Measurements from ENCODE around the gene ANKRD44. TPM values are rescaled to one million over a fixed set of nuclear protein-coding genes. Genes with fewer than 3 reads are reported as not detected.

The ANKRD44 gene
- total RNA-seq, 1 experiment from 2014 or later, result 0.66 TPM

DNA sequence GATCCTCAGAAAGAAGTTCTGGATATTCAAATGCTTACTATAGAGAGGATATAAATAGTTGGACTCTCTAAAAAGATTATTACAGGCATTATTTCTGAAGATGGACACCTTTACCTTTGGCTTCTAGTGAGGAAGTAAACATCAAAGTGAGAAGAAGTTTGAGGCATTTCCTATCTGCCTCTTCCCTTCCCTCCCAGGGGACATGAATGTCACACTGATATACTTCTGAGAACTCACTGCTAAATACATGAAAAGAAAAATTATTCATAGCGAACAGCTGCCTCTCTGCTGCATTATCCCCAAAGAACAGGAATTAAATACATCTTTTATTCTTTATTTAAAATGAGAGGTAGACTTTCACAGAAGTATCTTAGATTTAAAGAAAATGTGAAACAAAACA lies 320.5 kb downstream of the ANKRD44 start:
- no peaks in the 10 kb centered on the region for H3K9me3 ChIP-seq
- H3K36me3 ChIP-seq, result no peaks in the 10 kb centered on the region
- DNase-seq, result no peak
- H3K4me3 ChIP-seq, result no peak overlapping the region
- no peaks in the 10 kb centered on the region for H3K27me3 ChIP-seq

DNA sequence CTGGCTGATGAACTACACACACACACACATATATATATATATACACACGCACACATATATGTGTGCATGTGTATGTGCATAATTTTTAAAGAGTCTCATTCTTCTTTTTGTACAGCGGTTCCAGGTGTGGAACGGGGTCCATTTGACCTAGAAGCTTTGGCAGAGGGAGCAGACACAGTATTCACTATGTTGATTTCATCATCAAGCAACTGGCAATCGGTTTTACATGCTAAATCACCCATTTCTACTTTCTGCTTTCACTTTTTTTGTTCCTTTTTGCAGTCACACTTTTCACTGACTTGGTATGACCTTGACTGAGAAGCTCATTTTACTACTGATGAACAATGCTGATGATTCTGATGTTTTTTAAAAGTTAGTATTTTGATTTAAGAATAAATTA lies 321.1 kb downstream of the ANKRD44 start:
- no peak for DNase-seq
- H3K4me3 ChIP-seq, result no peak overlapping the region
- no peaks in the 10 kb centered on the region for H3K36me3 ChIP-seq
- no peaks in the 10 kb centered on the region for H3K9me3 ChIP-seq
- H3K27me3 ChIP-seq, result no peaks in the 10 kb centered on the region

DNA sequence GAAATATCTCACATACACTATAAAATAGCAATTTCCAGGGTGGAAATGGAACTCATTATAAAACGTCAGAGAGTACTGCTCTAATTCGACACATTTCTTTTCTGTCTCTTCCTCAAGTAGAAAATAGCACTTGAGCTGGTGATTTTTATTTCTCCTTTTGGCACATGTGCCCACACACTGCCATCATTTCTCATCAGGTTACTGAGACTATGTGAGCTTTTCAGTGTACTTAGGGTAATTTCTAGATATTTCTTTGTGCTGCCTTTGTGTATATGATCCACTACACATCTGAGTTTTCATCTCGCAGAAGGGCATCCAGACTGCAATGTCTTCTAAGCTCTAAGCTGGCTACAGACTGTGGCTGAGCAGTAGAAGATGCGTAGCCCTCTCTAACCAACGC lies 321.9 kb downstream of the ANKRD44 start:
- H3K36me3 ChIP-seq, result no peaks in the 10 kb centered on the region
- no peaks in the 10 kb centered on the region for H3K27me3 ChIP-seq
- H3K4me3 ChIP-seq, result no peak overlapping the region
- no peaks in the 10 kb centered on the region for H3K9me3 ChIP-seq
- no peak for DNase-seq

DNA sequence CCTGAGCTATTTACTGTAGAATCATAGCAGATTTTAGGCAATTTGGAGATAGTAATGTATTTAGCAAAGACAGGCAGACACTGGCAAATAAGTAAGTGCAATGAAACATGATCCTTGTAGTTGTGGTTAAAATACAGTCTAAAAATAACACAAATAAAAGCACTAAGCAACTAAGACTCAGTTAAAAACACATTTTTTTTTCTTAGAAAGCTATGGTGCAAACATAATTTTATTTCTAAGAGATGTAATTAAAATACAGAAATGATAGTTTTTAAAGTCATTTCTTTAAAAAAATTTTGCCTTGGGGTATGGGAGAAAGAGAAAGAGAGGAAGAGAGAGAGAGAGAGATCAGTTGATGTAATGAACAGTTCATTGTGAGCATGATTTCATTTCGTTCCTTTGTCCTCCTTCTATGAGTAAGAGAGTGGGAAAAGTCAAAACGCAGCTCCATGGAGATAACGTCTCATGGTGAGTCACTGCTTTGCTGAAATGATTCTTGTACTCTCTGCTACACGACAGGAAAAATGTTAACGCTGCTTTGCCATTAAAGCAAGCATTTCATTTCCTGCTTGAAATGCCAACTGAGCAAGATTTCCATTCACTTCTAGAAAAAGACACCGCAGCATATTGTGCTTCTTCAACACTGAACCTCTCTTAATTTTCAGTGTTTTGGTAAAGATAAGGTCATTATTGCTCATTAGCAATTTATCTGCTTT lies 322.8 kb downstream of the ANKRD44 start:
- peak; percentile 69 for DNase-seq
- Histone ChIP-seq H3K4me3 (peak overlapping the region; percentile 22), H3K36me3 (no peaks in the 10 kb centered on the region), H3K27me3 (no peaks in the 10 kb centered on the region), H3K9me3 (no peaks in the 10 kb centered on the region)

DNA sequence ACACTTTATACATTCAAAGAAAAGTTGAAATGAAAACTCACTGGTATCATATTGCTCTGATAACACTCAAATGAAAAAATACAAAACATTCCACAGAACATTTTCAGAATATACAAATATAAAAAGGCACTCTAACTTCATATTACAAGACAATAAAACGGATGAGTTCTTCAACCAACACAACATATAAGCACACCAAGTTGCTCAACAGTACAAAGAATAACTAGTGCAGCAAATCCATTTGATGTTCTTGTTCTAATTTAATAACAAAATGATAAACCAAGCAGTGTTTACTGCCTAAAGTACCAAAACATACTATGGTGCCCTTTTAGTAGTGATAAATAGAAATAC lies 323.3 kb downstream of the ANKRD44 start:
- Histone ChIP-seq H3K27me3 (no peaks in the 10 kb centered on the region), H3K9me3 (no peaks in the 10 kb centered on the region), H3K4me3 (peak overlapping the region; percentile 22), H3K36me3 (no peaks in the 10 kb centered on the region)
- no peak for DNase-seq

DNA sequence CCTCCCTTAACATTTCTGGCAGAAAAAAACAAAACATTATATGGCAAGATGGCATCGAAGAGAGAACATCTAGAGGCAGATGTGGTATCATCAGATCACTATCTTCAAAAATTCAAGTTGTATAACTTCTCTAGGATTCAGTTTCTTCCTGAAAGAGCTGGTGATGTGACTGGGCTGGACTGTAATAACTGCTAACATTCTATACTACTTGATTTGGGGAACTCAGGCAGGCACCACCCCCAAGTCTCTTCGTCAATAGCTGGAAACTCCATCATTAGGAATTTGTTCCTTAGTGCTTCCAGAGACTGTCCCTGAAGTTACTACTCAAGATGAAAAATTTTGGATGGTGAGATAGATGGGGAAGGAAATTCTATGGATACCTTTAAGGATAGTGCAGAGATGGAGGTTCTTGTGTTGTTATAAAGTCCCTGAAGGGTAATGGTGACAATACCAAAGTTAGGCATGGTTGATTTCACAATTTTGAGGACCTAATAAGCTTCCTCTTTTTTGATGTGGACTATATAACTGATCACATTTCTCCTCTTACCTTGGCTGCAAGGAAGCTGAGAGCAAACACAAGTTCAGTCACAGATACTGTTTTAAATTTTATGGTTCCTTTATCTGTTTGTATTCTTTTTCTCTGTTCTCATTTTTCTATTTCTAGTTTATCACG lies 324.9 kb downstream of the ANKRD44 start:
- Histone ChIP-seq H3K9me3 (no peaks in the 10 kb centered on the region), H3K36me3 (no peaks in the 10 kb centered on the region), H3K27me3 (no peaks in the 10 kb centered on the region), H3K4me3 (no peak overlapping the region)
- no peak for DNase-seq

DNA sequence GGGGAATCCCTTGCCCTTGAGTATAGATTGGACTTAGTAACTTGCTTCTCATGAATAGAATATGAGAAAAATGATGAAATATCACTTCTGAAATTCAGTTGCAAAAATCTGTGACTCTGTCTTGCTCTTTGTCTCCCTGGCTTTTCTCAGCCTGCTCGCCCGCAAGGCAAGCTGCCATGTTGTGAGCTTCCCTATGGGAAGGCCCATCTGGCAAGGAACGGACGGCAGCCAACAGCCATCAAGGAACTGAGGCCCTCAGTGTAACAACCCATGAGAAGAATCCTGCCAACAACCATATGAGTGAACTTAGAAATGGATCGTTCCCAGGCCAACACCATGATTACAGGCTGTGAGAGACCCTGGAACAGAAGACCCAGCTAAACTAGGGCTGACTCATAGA lies 325.7 kb downstream of the ANKRD44 start:
- Histone ChIP-seq H3K4me3 (no peak overlapping the region), H3K27me3 (no peaks in the 10 kb centered on the region), H3K36me3 (no peaks in the 10 kb centered on the region), H3K9me3 (no peaks in the 10 kb centered on the region)
- no peak for DNase-seq

DNA sequence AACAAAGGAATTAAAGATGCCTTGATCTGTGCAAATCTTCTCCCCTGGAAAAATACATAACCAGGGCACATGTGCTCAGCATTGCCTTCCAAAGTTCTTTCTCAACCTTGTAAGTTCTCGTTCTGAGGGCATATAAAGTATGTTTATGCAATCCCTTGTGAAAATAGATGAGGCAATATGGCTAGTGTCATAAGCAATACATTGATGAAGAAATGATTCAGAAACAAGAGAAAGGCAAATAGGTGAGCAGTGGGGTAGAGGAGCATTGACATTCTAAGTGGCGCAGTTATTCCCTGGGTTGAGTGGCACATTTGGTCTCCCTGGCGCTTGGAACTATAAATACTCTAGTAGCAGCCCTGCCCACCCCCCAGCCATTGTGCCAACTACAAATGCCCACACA lies 326.6 kb downstream of the ANKRD44 start:
- Histone ChIP-seq H3K27me3 (no peaks in the 10 kb centered on the region), H3K4me3 (no peak overlapping the region), H3K36me3 (no peaks in the 10 kb centered on the region), H3K9me3 (no peaks in the 10 kb centered on the region)
- no peak for DNase-seq

DNA sequence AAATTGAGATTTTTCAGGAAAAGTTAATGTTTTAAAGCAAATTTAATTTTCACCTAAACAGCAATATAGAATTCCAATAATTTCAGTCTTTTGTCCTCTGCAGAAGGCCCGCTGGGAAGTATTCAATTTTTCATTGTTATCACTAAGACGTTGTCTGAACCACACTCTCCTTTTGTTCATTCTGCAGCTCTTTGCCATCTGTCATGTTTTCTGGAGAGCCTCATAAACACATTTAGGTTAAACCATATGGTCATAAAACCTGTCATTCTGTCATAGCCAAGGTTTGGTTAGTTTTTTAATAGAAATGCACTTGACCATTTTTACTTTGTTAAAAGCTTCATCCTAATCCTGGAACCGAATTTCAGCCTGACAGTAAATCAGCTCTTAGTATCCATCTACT lies 330.1 kb downstream of the ANKRD44 start:
- H3K9me3 ChIP-seq, result no peaks in the 10 kb centered on the region
- no peaks in the 10 kb centered on the region for H3K27me3 ChIP-seq
- no peak for DNase-seq
- no peak overlapping the region for H3K4me3 ChIP-seq
- H3K36me3 ChIP-seq, result no peaks in the 10 kb centered on the region

DNA sequence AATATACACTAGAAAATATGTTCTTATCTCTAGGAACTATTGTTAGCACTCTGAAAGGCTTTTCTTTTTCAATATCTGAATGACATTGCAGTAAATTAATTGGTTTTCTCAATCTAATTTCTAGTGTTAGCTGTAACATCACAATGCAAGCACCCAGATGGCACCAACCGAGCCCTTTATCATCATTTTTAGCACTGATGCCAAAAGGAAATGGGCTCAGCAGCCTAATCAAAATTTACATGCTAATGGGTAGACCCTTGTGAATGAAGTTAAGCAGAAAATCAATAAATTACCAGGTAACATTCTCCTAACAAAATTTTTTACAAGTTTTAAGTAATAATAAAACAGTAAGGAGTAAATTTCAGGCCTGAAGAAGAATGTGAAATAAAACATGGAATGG lies 330.6 kb downstream of the ANKRD44 start:
- H3K9me3 ChIP-seq, result no peaks in the 10 kb centered on the region
- H3K4me3 ChIP-seq, result no peak overlapping the region
- H3K36me3 ChIP-seq, result no peaks in the 10 kb centered on the region
- DNase-seq, result no peak
- H3K27me3 ChIP-seq, result no peaks in the 10 kb centered on the region

DNA sequence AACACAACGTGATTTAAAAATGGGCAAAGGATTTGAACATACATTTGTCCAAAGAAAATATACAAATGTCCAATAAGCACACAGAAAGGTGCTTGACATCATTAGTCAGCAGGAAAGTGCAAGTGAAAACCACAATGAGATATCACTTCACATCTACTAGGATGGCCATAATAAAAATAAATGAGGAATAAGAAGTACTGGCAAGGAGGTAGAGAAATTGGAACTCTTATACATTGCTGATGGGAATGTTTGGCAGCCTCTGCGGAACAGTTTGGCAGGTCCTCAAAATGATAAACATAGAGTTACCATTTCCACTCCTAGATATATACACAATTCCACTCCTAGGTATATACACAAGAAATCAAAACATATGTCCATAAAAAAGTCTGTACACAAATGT lies 333.1 kb downstream of the ANKRD44 start:
- H3K27me3 ChIP-seq, result no peaks in the 10 kb centered on the region
- H3K36me3 ChIP-seq, result no peaks in the 10 kb centered on the region
- no peak overlapping the region for H3K4me3 ChIP-seq
- DNase-seq, result peak; percentile 39
- no peaks in the 10 kb centered on the region for H3K9me3 ChIP-seq

DNA sequence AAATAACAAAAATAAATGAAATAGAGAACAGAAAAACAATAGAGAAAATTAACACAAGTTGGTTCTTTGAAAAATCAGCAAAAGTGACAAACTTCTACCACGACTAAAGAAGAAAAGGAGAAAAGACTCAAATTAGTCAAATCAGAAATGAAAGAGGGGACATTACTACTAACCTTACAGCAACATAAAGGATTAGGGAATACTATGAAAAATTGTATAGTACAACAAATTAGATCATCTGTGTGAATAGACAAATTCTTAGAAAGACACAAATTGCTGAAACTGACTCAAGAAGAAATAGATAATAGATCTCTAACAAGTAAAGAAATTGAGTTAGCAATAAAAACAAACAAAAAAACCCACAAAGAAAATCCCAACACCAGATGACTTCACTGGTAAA lies 335.6 kb downstream of the ANKRD44 start:
- Histone ChIP-seq H3K27me3 (no peaks in the 10 kb centered on the region), H3K9me3 (no peaks in the 10 kb centered on the region), H3K36me3 (no peaks in the 10 kb centered on the region), H3K4me3 (no peak overlapping the region)
- no peak for DNase-seq

DNA sequence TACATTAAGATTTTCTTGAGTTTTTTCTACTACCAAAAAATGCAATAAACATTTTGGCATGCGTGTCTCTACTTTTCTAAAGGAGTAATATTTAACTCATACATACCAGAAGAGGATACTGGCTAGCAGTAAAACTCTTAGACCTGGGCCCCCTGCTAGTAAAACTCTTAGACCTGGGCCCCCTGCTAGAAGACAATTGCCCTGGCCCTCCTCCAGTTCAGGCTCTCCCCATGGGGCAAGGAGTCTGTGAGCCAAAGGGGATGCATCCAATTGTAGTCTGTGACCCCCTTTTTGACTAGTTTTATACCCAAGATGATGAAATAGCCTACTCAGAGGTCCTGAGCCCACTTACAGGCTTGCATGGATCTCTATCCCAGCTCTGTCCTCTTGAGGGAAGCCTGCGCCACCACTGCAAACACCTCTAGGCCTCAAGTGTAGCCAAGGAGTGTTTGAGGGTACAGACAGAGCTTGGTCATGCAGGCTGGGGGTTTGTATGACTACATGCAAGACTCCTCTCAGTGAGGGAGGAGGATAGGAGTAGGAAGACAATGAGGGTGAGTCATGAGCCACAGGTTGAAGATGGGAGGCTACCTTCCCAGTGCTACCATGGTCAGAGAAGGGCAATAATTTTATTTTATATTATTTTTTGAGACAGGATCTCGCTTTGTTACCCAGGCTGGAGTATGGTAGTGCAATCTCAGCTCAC lies 338.9 kb downstream of the ANKRD44 start:
- H3K27me3 ChIP-seq, result no peaks in the 10 kb centered on the region
- H3K4me3 ChIP-seq, result no peak overlapping the region
- DNase-seq, result no peak
- H3K36me3 ChIP-seq, result no peaks in the 10 kb centered on the region
- no peaks in the 10 kb centered on the region for H3K9me3 ChIP-seq

DNA sequence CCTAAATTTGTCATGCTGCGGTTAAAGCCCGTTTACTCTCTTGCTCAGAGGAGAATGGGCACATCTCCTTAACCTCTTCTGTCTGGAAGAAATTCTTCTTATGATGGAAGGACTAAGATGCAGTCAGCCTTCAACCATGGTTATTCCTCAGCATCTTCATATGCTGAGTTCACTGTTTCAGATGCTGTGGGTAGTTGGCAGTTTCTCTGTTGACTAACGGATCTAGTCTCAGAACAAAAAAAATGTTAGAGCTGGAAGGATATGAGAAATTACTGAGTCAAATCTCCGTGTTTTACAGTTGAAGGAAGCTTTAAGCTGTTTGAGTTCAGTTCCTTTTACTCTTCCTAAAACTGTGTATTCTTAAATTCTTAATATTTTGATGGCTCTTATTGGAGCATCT lies 340.5 kb downstream of the ANKRD44 start:
- Histone ChIP-seq H3K4me3 (no peak overlapping the region), H3K9me3 (no peaks in the 10 kb centered on the region), H3K27me3 (no peaks in the 10 kb centered on the region), H3K36me3 (no peaks in the 10 kb centered on the region)
- no peak for DNase-seq

DNA sequence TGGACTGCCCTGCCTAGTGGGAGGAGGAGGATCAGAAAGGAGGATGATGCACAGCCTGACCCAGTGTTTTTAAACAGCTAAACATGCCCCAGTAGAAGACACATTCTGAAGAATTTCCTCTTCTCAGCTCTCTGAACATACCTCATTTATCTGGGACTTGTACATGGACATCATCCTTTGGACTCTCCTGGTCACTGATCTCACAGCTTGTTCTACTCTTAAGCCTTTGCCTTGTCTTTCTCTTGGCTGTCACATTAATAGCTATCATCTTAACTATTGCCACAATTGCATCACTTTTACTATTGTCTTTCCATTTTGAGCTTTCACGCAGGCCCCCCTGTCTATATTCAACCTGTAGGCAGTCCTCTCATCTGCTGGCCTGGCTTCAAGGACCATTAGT lies 342.1 kb downstream of the ANKRD44 start:
- DNase-seq, result no peak
- Histone ChIP-seq H3K4me3 (no peak overlapping the region), H3K27me3 (no peaks in the 10 kb centered on the region), H3K36me3 (no peaks in the 10 kb centered on the region), H3K9me3 (no peaks in the 10 kb centered on the region)

DNA sequence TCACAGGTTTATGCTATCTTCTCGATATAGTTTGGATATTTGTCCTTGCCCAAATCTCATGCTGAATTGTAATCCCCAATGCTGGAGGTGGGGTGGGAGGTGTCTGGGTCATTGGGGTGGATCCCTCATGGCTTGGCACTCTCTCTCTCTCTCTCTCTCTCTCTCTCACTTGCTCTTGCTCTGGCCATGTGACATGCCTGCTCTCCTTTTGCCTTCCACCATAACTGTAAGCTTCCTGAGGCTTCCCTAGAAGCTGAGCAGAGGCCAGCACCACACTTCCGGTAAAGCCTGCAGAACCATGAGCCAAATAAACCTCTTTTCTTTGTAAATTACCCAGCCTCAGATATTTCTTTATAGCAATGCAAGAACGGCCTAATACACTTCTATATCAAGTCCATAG lies 342.8 kb downstream of the ANKRD44 start:
- Histone ChIP-seq H3K27me3 (no peaks in the 10 kb centered on the region), H3K36me3 (no peaks in the 10 kb centered on the region), H3K4me3 (no peak overlapping the region), H3K9me3 (no peaks in the 10 kb centered on the region)
- no peak for DNase-seq

DNA sequence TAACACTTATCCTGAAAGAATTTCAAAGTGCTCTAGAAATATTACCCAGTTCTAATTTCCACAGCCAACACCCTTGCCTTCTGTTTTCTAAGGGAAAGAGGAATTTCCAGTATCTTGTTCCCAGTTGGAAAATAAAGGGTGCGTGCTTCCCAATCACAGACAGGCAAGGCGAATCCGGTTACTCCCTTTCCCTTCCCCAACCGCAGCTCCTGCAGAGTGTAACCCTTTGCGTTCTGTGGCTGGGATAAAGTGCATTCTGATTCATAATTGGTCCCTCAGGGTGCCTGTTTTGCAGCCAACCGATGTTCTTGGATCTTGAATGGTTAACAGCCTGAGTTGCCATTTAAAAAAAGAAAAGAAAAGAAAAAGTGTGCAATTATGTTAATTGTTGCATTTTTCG lies 343.5 kb downstream of the ANKRD44 start:
- DNase-seq, result no peak
- Histone ChIP-seq H3K36me3 (no peaks in the 10 kb centered on the region), H3K9me3 (no peaks in the 10 kb centered on the region), H3K4me3 (no peak overlapping the region), H3K27me3 (no peaks in the 10 kb centered on the region)

DNA sequence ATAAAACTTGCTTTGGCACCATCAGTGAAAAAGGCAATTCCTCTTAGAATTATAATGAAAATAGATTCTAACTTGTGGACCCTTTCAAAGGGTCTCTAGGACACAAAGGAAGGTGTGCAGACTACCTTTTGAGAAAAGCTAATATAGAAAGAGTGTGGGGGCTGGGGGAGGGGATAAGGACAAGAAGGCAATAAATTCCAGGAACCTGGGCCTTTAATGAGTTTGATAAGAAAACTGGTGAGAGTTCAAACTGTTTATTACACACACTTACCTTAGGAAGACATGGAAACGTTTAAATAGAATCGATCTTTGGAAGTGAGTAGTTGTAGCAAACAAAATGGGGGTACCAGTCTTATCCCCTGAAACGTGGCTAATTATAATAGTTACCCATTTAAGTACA lies 344.5 kb downstream of the ANKRD44 start:
- Histone ChIP-seq H3K36me3 (no peaks in the 10 kb centered on the region), H3K27me3 (no peaks in the 10 kb centered on the region), H3K9me3 (no peaks in the 10 kb centered on the region), H3K4me3 (no peak overlapping the region)
- no peak for DNase-seq
